Adrenal gland (tissue), 5 donors: ENCODE results near the gene TEDC2.

Source experiments
- POLR2A ChIP-seq, 2 donors: fragments of 450-650 bp; IDR thresholded peaks; one replicate each; pipeline ENCODE4 v1.6.1; 2017; ENCODE audit warnings: antibody characterized with exemption in 2 of 2, mild to moderate bottlenecking in 2 of 2, moderate library complexity in 1 of 2
- TF ChIP-seq, protein P1 (sequence below), 6 experiments: fragments of 450-650 bp in 4 of 6; fragments of 200-600 bp in 2 of 6; sonication (generic) in 1 of 6; IDR thresholded peaks; 1 replicate in 5 of 6; 2 replicates in 1 of 6; pipeline versions ENCODE4 v1.5.1 to v1.8.0; 2016 to 2021; ENCODE audit warnings: antibody characterized with exemption in 6 of 6, mild to moderate bottlenecking in 2 of 6, moderate library complexity in 1 of 6
- donor health status: DM: no; HTN: no; CAD: no.

GRCh38 chr16:2457267-2457666 lies 2.6 kb upstream of the TEDC2 start:
- TF ChIP-seq, protein P1, sequence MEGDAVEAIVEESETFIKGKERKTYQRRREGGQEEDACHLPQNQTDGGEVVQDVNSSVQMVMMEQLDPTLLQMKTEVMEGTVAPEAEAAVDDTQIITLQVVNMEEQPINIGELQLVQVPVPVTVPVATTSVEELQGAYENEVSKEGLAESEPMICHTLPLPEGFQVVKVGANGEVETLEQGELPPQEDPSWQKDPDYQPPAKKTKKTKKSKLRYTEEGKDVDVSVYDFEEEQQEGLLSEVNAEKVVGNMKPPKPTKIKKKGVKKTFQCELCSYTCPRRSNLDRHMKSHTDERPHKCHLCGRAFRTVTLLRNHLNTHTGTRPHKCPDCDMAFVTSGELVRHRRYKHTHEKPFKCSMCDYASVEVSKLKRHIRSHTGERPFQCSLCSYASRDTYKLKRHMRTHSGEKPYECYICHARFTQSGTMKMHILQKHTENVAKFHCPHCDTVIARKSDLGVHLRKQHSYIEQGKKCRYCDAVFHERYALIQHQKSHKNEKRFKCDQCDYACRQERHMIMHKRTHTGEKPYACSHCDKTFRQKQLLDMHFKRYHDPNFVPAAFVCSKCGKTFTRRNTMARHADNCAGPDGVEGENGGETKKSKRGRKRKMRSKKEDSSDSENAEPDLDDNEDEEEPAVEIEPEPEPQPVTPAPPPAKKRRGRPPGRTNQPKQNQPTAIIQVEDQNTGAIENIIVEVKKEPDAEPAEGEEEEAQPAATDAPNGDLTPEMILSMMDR (IDR thresholded peaks at IDR 0.05): no peak
- no peak for TF ChIP-seq POLR2A (IDR thresholded peaks at IDR 0.05)
